ENCODE results near the gene DUSP1. TPM values are rescaled to one million over a fixed set of nuclear protein-coding genes. Genes with fewer than 3 reads are reported as not detected.

DUSP1 gene
- total and polyA plus RNA-seq, 10 of the 15 experiments (the other 5 are each of a cell fraction or from before 2014, with no cell fraction given), result 1.4 to 6.2 (median 3.9) TPM

- ChIA-PET POLR2A (interaction anchor here (0.5 to 2.0 kb wide), 15 partner anchors 8 to 189 kb away, joined by 3 to 16 read pairs (median 5); partner anchors contain the start of gene DUSP1), RAD21 (ENCODE audit: unreplicated experiment) (interaction anchor here (0.8 to 1.6 kb wide), 11 partner anchors 8 to 75 kb away, joined by 3 to 17 read pairs (median 4); partner anchors contain the start of gene DUSP1), CTCF (interaction anchor here (0.8 to 1.1 kb wide), 4 partner anchors 30 to 99 kb away, joined by 3 to 4 read pairs (median 3); no protein-coding TSS in a partner anchor), SMC1A (ENCODE audit: uncharacterized antibody, unreplicated experiment) (interaction anchor here (0.6 to 2.0 kb wide), 11 partner anchors 14 to 527 kb away, joined by 3 to 13 read pairs (median 3); no protein-coding TSS in a partner anchor)
- intact Hi-C loops (cut with micrococcal nuclease; ENCODE audit: unreplicated experiment) (loop anchor here (2.0 kb wide), 1 partner anchor 36 kb away; the partner anchor contains the start of gene DUSP1), in situ Hi-C loops (cut with MboI) (no loop called here)
- ATAC-seq, result peak; percentile 100
- FAIRE-seq, result peak; percentile 97
- no peaks in the 10 kb centered on the region for H3K27me3 ChIP-seq (replicated peaks in 1 of 2; ENCODE audit: control insufficient read depth in 2 of 2, insufficient read depth in 2 of 2, low read length in 1 of 2)
- H3K9ac ChIP-seq (ENCODE audit: control insufficient read depth, insufficient read depth, low read length), result peak overlapping the region; percentile 71
- H3K4me1 ChIP-seq (ENCODE audit: control insufficient read depth, insufficient read depth, low read length), result peaks cover 6% of the 10 kb centered on the region
- H3K79me2 ChIP-seq (ENCODE audit: control insufficient read depth, insufficient read depth, low read length), result no peaks in the 10 kb centered on the region
- DNase-seq (ENCODE audit: low read depth, low spot score), result peak; percentile 81
- peak overlapping the region; percentile 64 for H3K27ac ChIP-seq (ENCODE audit: control insufficient read depth, insufficient read depth)
- H3K36me3 ChIP-seq (ENCODE audit: control insufficient read depth in 2 of 2, insufficient read depth in 2 of 2, low read length in 1 of 2), result no peaks in the 10 kb centered on the region
- H3K9me3 ChIP-seq (replicated peaks; ENCODE audit: control insufficient read depth, insufficient read depth, low read length), result no peaks in the 10 kb centered on the region; the same call in 2 of the 3 replicates
- peak overlapping the region; percentile 88 for H2AFZ ChIP-seq (ENCODE audit: control insufficient read depth, low read depth, low read length)
- 45% methylated on average over 24 of the region's 24 CpGs for WGBS (ENCODE audit: insufficient coverage, insufficient replicate concordance, low lambda C conversion rate, missing lambda C conversion rate)
- H4K20me1 ChIP-seq (ENCODE audit: control insufficient read depth, insufficient read depth), result no peaks in the 10 kb centered on the region
- BruUV-seq (replicated peaks), result TSS peak; percentile 98
- peak overlapping the region; percentile 70 for H3K4me2 ChIP-seq (ENCODE audit: control insufficient read depth, insufficient read depth)
- H3K4me3 ChIP-seq, result peak overlapping the region; percentile 62
- no peak for TF ChIP-seq PRDM15 (CRISPR knock-in tag; IDR thresholded peaks at IDR 0.05)
- TF ChIP-seq USF1 (IDR thresholded peaks at IDR 0.05; ENCODE audit: borderline replicate concordance, extremely low read length, insufficient read depth, low read depth, low read length), result no peak
- peak; percentile 56; the same call in 1 of the 2 replicates for TF ChIP-seq SPI1 (IDR thresholded peaks at IDR 0.05; ENCODE audit: borderline replicate concordance, insufficient read depth, low read depth, low read length)
- TF ChIP-seq KAT2A (conservative IDR thresholded peaks at IDR 0.05; ENCODE audit: control insufficient read depth, low read depth, low read length), result no peak
- TF ChIP-seq SMC3 (IDR thresholded peaks at IDR 0.05; ENCODE audit: borderline replicate concordance, low read length), result no peak
- TF ChIP-seq RB1 (IDR thresholded peaks at IDR 0.05; ENCODE audit: borderline replicate concordance), result no peak
- no peak for TF ChIP-seq YY1 (IDR thresholded peaks at IDR 0.05; ENCODE audit: low read depth, low read length)
- 0 out of 2 replicates have a peak, but pooled peaks have one; percentile 33 for TF ChIP-seq GABPA (IDR thresholded peaks at IDR 0.05; ENCODE audit: low read depth)
- TF ChIP-seq NR2F1 (conservative IDR thresholded peaks at IDR 0.05), result peak; percentile 76
- no peak for TF ChIP-seq ZNF274 (IDR thresholded peaks at IDR 0.05; ENCODE audit: insufficient read depth, insufficient read length)
- TF ChIP-seq PAX8 (IDR thresholded peaks at IDR 0.05), result no peak
- TF ChIP-seq E4F1 (IDR thresholded peaks at IDR 0.05; ENCODE audit: borderline replicate concordance, partially characterized antibody), result no peak
- TF ChIP-seq BACH1 (IDR thresholded peaks at IDR 0.05; ENCODE audit: borderline replicate concordance), result no peak
- no peak for TF ChIP-seq GATAD2B (conservative IDR thresholded peaks at IDR 0.05; ENCODE audit: low read depth)
- no peak for TF ChIP-seq YBX1 (IDR thresholded peaks at IDR 0.05)
- 0 out of 2 replicates have a peak, but pooled peaks have one; percentile 57 for TF ChIP-seq CBFB (IDR thresholded peaks at IDR 0.05; ENCODE audit: low read depth)
These were observed 36.1 kb upstream of the DUSP1 start for GRCh38 chr5:172806897-172807672.

All from GM12878 (cell line).